Measurements from ENCODE around the gene GALNT4. TPM values are rescaled to one million over a fixed set of nuclear protein-coding genes. Genes with fewer than 3 reads are reported as not detected.

Gene GALNT4
- total RNA-seq, 1 donor from 2014 or later: 2.8 TPM

DNA sequence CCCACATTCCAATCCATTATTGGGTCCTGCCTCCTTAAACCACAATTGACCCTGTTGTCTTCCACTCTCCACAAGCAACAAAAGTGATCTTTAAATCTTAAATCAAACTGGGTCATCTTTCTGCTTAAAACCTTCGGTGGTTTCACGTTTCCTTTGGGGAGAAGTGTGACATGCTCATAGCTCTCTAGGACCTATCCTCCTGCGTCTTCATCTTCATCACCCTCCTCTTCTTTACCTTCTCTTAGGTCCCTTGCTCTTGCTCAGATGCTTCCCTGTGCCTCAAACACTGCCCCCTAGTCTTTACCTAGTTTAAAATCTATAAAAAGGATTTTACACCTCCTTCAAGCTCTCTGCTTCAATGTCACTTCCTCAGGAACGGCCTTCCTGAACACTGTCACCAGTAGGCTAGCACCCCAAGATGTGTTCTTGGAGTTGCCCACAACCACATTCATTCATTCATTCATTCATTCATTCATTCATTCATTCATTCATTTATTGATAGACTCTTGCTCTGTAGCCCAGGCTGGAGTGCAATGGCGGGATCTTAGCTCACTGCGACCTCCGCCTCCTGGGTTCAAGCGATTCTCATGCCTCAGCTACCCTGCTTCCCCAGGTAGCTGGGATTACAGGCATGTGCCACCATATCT lies 46.8 kb downstream of the GALNT4 start:
- H3K9me3 Mint-ChIP-seq: no peaks in the 10 kb centered on the region
- peaks cover 2% of the 10 kb centered on the region for H3K27me3 Mint-ChIP-seq (ENCODE audit: insufficient read depth, low read depth)
- Histone ChIP-seq H3K4me3 (no peak overlapping the region), H3F3A (ENCODE audit: low read depth) (no peaks in the 10 kb centered on the region), H3K27me3 (no peaks in the 10 kb centered on the region), H3K79me2 (ENCODE audit: low read depth) (no peaks in the 10 kb centered on the region), H3K4me2 (no peak overlapping the region), H3K36me3 (no peaks in the 10 kb centered on the region), H3K9me3 (ENCODE audit: low read depth) (no peaks in the 10 kb centered on the region), H3K4me1 (no peaks in the 10 kb centered on the region), H4K20me1 (ENCODE audit: low read depth) (no peaks in the 10 kb centered on the region), H2AFZ (replicated peaks) (no peak overlapping the region), H3K27ac (no peak overlapping the region), H3K9ac (no peak overlapping the region)
- H3K27ac Mint-ChIP-seq: no peak overlapping the region
- peaks cover 2% of the 10 kb centered on the region for H3K36me3 Mint-ChIP-seq
- DNase-seq (ENCODE audit: low spot score): no peak
- H3K4me1 Mint-ChIP-seq: no peaks in the 10 kb centered on the region
- TF ChIP-seq EZH2phosphoT487 (IDR thresholded peaks at IDR 0.05): no peak
- no peak for TF ChIP-seq EZH2 (IDR thresholded peaks at IDR 0.05)
- TF ChIP-seq, protein P1, sequence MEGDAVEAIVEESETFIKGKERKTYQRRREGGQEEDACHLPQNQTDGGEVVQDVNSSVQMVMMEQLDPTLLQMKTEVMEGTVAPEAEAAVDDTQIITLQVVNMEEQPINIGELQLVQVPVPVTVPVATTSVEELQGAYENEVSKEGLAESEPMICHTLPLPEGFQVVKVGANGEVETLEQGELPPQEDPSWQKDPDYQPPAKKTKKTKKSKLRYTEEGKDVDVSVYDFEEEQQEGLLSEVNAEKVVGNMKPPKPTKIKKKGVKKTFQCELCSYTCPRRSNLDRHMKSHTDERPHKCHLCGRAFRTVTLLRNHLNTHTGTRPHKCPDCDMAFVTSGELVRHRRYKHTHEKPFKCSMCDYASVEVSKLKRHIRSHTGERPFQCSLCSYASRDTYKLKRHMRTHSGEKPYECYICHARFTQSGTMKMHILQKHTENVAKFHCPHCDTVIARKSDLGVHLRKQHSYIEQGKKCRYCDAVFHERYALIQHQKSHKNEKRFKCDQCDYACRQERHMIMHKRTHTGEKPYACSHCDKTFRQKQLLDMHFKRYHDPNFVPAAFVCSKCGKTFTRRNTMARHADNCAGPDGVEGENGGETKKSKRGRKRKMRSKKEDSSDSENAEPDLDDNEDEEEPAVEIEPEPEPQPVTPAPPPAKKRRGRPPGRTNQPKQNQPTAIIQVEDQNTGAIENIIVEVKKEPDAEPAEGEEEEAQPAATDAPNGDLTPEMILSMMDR (IDR thresholded peaks at IDR 0.05): no peak
- H3K4me3 Mint-ChIP-seq: no peak overlapping the region

DNA sequence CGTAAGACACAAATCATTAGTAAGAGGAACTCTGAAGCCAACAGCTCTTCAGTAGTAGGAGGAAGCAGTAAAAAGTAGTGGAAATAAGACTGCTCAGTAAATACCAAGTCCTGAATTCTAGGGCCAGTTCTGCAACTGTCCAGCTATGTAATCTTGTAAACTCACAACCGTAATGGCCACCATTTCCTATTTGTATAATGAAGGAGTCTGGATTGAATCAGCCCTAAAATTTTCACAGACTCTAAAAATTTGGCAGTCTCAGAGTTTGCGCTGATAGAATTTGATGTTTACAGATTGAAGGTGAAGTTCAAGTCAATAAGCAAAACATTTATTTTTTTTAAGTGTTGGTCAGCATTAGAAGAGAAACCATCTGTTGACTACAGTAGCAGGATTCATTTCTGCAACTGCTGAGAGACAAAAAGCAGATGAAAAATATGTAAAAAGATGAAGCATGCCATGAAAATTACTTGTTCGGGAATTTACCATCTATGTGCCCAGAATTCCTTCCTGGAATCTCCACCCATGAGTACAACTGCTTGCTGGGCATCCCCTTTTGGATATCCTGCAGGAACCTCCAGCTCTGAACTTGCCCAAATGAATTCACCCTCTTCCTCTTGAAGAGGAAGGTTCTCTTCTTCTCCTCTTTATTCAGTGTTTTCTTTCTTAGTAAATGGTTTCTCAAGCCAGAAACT lies 47.5 kb downstream of the GALNT4 start:
- Histone ChIP-seq H3K27ac (no peak overlapping the region), H3F3A (ENCODE audit: low read depth) (no peaks in the 10 kb centered on the region), H3K4me2 (no peak overlapping the region), H4K20me1 (ENCODE audit: low read depth) (no peaks in the 10 kb centered on the region), H3K9ac (no peak overlapping the region), H3K79me2 (ENCODE audit: low read depth) (no peaks in the 10 kb centered on the region), H3K9me3 (ENCODE audit: low read depth) (no peaks in the 10 kb centered on the region), H2AFZ (replicated peaks) (no peak overlapping the region), H3K4me3 (no peak overlapping the region), H3K36me3 (no peaks in the 10 kb centered on the region), H3K4me1 (no peaks in the 10 kb centered on the region), H3K27me3 (no peaks in the 10 kb centered on the region)
- Mint-ChIP-seq H3K36me3 (peaks cover under 1% of the 10 kb centered on the region), H3K27ac (no peak overlapping the region), H3K9me3 (no peaks in the 10 kb centered on the region), H3K27me3 (ENCODE audit: insufficient read depth, low read depth) (peaks cover 2% of the 10 kb centered on the region), H3K4me1 (no peaks in the 10 kb centered on the region), H3K4me3 (no peak overlapping the region)
- TF ChIP-seq, protein P1 (IDR thresholded peaks at IDR 0.05): no peak
- TF ChIP-seq EZH2phosphoT487 (IDR thresholded peaks at IDR 0.05) (no peak), EZH2 (IDR thresholded peaks at IDR 0.05) (no peak)
- no peak for DNase-seq (ENCODE audit: low spot score)

DNA sequence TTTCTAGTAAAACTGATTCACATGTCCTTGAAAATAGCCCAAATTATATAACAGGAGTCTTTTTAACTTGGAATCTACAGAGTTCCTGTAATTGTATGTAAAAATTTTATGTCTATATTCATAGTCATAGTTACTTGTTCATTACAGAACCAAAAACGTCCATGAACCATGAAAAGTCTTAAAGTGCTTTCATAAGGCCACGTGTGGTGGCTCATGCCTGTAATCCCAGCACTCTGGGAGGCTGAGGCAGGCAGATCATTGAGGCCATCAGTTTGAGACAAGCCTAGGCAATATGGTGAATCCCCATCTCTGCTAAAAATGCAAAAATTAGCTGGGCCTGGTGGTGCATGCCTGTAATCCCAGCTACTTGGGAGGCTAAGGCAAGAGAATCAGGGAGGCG lies 48.4 kb downstream of the GALNT4 start:
- no peak overlapping the region for H2AFZ ChIP-seq (replicated peaks)
- H3K36me3 Mint-ChIP-seq: no peaks in the 10 kb centered on the region
- no peak for TF ChIP-seq EZH2phosphoT487 (IDR thresholded peaks at IDR 0.05)
- TF ChIP-seq, protein P1 (IDR thresholded peaks at IDR 0.05): no peak
- no peak for TF ChIP-seq EZH2 (IDR thresholded peaks at IDR 0.05)

More for the DNA sequence above, 48.4 kb downstream of the GALNT4 start:
- no peak overlapping the region for H3K27ac Mint-ChIP-seq
- no peaks in the 10 kb centered on the region for H3K4me1 Mint-ChIP-seq
- Histone ChIP-seq H3K9me3 (ENCODE audit: low read depth) (no peaks in the 10 kb centered on the region), H3K4me1 (no peaks in the 10 kb centered on the region), H3K4me2 (no peak overlapping the region), H4K20me1 (ENCODE audit: low read depth) (no peaks in the 10 kb centered on the region), H3K9ac (no peak overlapping the region), H3F3A (ENCODE audit: low read depth) (no peaks in the 10 kb centered on the region), H3K4me3 (no peak overlapping the region), H3K36me3 (no peaks in the 10 kb centered on the region), H3K27me3 (no peaks in the 10 kb centered on the region), H3K27ac (no peak overlapping the region), H3K79me2 (ENCODE audit: low read depth) (no peaks in the 10 kb centered on the region)
- H3K9me3 Mint-ChIP-seq: no peaks in the 10 kb centered on the region
- no peak overlapping the region for H3K4me3 Mint-ChIP-seq
- DNase-seq (ENCODE audit: low spot score): no peak
- H3K27me3 Mint-ChIP-seq (ENCODE audit: insufficient read depth, low read depth): peaks cover 2% of the 10 kb centered on the region
